ENCODE measurements around the gene TSPAN11.

GRCh38 chr12:30955214-30955613 lies 28.7 kb downstream of the TSPAN11 start:
- TF ChIP-seq POLR2A (IDR thresholded peaks at IDR 0.05) = no peak
- no peak for TF ChIP-seq CTCF (IDR thresholded peaks at IDR 0.05)
- TF ChIP-seq EP300 (IDR thresholded peaks at IDR 0.05) = no peak
